Measurements from ENCODE around the gene RUNDC3A. TPM values are rescaled to one million over a fixed set of nuclear protein-coding genes. Genes with fewer than 3 reads are reported as not detected.

Gene RUNDC3A
- total and polyA plus RNA-seq, 2 of the 13 experiments (the other 11 are each of a cell fraction or from before 2014, with no cell fraction given): 0.25 TPM; not detected in 1

DNA sequence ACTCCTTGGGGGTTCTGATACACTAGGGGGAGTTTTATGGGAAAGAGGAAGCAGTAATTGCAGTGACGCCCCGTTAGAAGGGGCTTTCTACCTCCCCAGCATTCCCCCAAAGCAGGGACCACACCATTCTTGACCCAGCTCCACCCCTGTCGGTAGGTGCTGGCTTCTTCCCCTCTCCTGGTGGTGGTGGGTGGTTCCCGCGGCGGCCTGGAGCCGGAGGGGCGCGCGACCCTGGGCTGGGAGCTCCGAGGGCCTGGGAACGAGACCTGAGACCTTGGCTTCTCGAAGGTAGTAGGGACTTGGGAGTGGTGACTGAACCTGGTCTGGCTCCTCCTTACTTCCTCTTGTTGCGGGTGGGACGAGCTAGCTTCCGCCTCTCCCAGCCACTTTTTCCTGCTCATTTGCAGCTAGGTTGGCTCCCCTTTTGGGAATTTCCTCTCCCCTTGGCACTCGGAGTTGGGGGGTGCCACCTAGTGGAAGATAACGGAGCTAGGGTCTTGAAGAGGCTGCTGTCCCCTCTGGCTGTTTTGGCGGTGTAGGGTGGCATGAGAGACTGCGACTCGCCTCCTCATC, 37.1 kb downstream of the RUNDC3A start (continued):
- TF ChIP-seq, protein P1, sequence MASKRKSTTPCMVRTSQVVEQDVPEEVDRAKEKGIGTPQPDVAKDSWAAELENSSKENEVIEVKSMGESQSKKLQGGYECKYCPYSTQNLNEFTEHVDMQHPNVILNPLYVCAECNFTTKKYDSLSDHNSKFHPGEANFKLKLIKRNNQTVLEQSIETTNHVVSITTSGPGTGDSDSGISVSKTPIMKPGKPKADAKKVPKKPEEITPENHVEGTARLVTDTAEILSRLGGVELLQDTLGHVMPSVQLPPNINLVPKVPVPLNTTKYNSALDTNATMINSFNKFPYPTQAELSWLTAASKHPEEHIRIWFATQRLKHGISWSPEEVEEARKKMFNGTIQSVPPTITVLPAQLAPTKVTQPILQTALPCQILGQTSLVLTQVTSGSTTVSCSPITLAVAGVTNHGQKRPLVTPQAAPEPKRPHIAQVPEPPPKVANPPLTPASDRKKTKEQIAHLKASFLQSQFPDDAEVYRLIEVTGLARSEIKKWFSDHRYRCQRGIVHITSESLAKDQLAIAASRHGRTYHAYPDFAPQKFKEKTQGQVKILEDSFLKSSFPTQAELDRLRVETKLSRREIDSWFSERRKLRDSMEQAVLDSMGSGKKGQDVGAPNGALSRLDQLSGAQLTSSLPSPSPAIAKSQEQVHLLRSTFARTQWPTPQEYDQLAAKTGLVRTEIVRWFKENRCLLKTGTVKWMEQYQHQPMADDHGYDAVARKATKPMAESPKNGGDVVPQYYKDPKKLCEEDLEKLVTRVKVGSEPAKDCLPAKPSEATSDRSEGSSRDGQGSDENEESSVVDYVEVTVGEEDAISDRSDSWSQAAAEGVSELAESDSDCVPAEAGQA (IDR thresholded peaks at IDR 0.05; ENCODE audit: low read depth): peak; percentile 45; the same call in 1 of the 2 replicates
- TF ChIP-seq, protein P1 (CRISPR knock-in tag; IDR thresholded peaks at IDR 0.05; ENCODE audit: borderline replicate concordance): no peak
- TF ChIP-seq SRF (IDR thresholded peaks at IDR 0.05; ENCODE audit: low read depth, low read length) (peak; percentile 85; the same call in 1 of the 2 replicates), ZNF547 (CRISPR knock-in tag; IDR thresholded peaks at IDR 0.05) (peak; percentile 62; the same call in 1 of the 2 replicates), ZNF335 (CRISPR knock-in tag; IDR thresholded peaks at IDR 0.05) (peak; percentile 18; the same call in 1 of the 2 replicates), BORCS8-MEF2B (CRISPR knock-in tag; IDR thresholded peaks at IDR 0.05) (peak; percentile 46; the same call in 1 of the 2 replicates), TBX2 (CRISPR knock-in tag; IDR thresholded peaks at IDR 0.05; ENCODE audit: borderline replicate concordance) (0 out of 2 replicates have a peak, but pooled peaks have one; percentile 24), ZNF44 (CRISPR knock-in tag; IDR thresholded peaks at IDR 0.05) (peak; percentile 70; the same call in 1 of the 2 replicates), POLR2G (IDR thresholded peaks at IDR 0.05; ENCODE audit: low read depth, low read length) (peak; percentile 2; the same call in 1 of the 2 replicates), AGO1 (IDR thresholded peaks at IDR 0.05; ENCODE audit: low read depth, low read length, poor library complexity, severe bottlenecking) (peak; percentile 47), ZNF619 (CRISPR knock-in tag; IDR thresholded peaks at IDR 0.05) (peak; percentile 74; the same call in 1 of the 2 replicates), ZNF674 (CRISPR knock-in tag; IDR thresholded peaks at IDR 0.05; ENCODE audit: low read depth) (0 out of 2 replicates have a peak, but pooled peaks have one; percentile 47), PCBP2 (optimal IDR thresholded peaks at IDR 0.05; ENCODE audit: low read depth, low read length, poor library complexity, severe bottlenecking) (no peak), ZBTB8A (CRISPR knock-in tag; IDR thresholded peaks at IDR 0.05; ENCODE audit: borderline replicate concordance, low read depth) (no peak), CHCHD3 (CRISPR knock-in tag; IDR thresholded peaks at IDR 0.05) (no peak), ZFX (CRISPR knock-in tag; IDR thresholded peaks at IDR 0.05; ENCODE audit: low read depth) (peak; percentile 40; the same call in 1 of the 2 replicates), ZNF501 (CRISPR knock-in tag; IDR thresholded peaks at IDR 0.05) (0 out of 2 replicates have a peak, but pooled peaks have one; percentile 24), HMG20A (CRISPR knock-in tag; IDR thresholded peaks at IDR 0.05; ENCODE audit: borderline replicate concordance) (0 out of 2 replicates have a peak, but pooled peaks have one; percentile 3), ZSCAN31 (CRISPR knock-in tag; IDR thresholded peaks at IDR 0.05; ENCODE audit: low read depth) (0 out of 2 replicates have a peak, but pooled peaks have one; percentile 20), ZNF496 (CRISPR knock-in tag; IDR thresholded peaks at IDR 0.05; ENCODE audit: insufficient replicate concordance) (no peak), CCAR2 (optimal IDR thresholded peaks at IDR 0.05; ENCODE audit: low read depth, low read length) (no peak)
- TF ChIP-seq, protein P2, sequence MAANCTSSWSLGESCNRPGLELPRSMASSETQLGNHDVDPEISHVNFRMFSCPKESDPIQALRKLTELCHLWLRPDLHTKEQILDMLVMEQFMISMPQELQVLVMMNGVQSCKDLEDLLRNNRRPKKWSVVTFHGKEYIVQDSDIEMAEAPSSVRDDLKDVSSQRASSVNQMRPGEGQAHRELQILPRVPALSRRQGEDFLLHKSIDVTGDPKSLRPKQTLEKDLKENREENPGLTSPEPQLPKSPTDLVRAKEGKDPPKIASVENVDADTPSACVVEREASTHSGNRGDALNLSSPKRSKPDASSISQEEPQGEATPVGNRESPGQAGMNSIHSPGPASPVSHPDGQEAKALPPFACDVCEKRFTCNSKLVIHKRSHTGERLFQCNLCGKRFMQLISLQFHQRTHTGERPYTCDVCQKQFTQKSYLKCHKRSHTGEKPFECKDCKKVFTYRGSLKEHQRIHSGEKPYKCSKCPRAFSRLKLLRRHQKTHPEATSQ (CRISPR knock-in tag; IDR thresholded peaks at IDR 0.05; ENCODE audit: borderline replicate concordance): 0 out of 2 replicates have a peak, but pooled peaks have one; percentile 46
